SK-N-SH (cell line): Measurements from ENCODE around the gene HDGF. TPM values are rescaled to one million over a fixed set of nuclear protein-coding genes. Genes with fewer than 3 reads are reported as not detected.

Source experiments
- CTCF ChIA-PET: fragments of 300-600, 350-600 bp; formaldehyde crosslinking; extraction: SDS; loops from one replicate; lab custom pipeline; 2021; lab: Yijun Ruan, JAX
- POLR2A ChIA-PET: fragments of 350-600 bp; sonication (Branson Sonifier 250); formaldehyde crosslinking; extraction: SDS; loops from one replicate; lab custom pipeline; 2020; ENCODE audit warnings: antibody characterized with exemption, inconsistent platforms; lab: Yijun Ruan, JAX
- DNase-seq: peaks from one replicate; pipeline ENCODE4 v3.0.0; 2012
- H2AFZ ChIP-seq: fragments of 200-600 bp; sonication (generic); 2 replicates; pipeline ENCODE4 v1.8.1; 2016; ENCODE audit warnings: antibody characterized with exemption, mild to moderate bottlenecking, low read depth
- H3F3A ChIP-seq: fragments of 200-600 bp; sonication (generic); replicated peaks from 2 replicates; pipeline ENCODE3; 2016; ENCODE audit warnings: antibody characterized with exemption, mild to moderate bottlenecking; ENCODE audit not compliant: insufficient read depth
- H3K27ac ChIP-seq, 2 experiments: fragments of 200-500 bp in 1 of 2; fragments of 200-600 bp in 1 of 2; sonication (Bioruptor generic) in 1 of 2; sonication (generic), shearing (Covaris generic) in 1 of 2; 2 replicates each; pipeline versions ENCODE4 v1.5.1 to v1.6.1; 2014 to 2016; ENCODE audit warnings: low read depth in 2 of 2, inconsistent platforms in 1 of 2, low read length in 1 of 2, mild to moderate bottlenecking in 1 of 2, mixed read lengths in 1 of 2
- H3K27me3 ChIP-seq: fragments of 200-600 bp; sonication (generic), shearing (Covaris generic); 2 replicates; pipeline ENCODE4 v1.6.1; 2016; ENCODE audit warnings: mixed run types; ENCODE audit not compliant: insufficient read depth
- H3K36me3 ChIP-seq, 2 experiments: fragments of 200-500 bp in 1 of 2; fragments of 200-600 bp in 1 of 2; sonication (Bioruptor generic) in 1 of 2; sonication (generic) in 1 of 2; replicated peaks in 1 of 2; 2 replicates each; pipeline versions ENCODE3 to v1.5.1; 2014 to 2016; ENCODE audit warnings: low read length in 1 of 2, mild to moderate bottlenecking in 1 of 2; ENCODE audit not compliant: insufficient read depth in 2 of 2, control insufficient read depth in 1 of 2
- H3K4me1 ChIP-seq, 2 experiments: fragments of 200-500 bp in 1 of 2; fragments of 200-600 bp in 1 of 2; sonication (Bioruptor generic) in 1 of 2; sonication (generic), shearing (Covaris generic) in 1 of 2; 2 replicates each; pipeline versions ENCODE4 v1.5.1 to v1.6.1; 2014 to 2016; ENCODE audit warnings: low read depth in 1 of 2, low read length in 1 of 2, mixed run types in 1 of 2; ENCODE audit not compliant: insufficient read depth in 2 of 2, control insufficient read depth in 1 of 2
- H3K4me2 ChIP-seq: fragments of 200-600 bp; sonication (generic), shearing (Covaris generic); 2 replicates; pipeline ENCODE4 v1.6.1; 2017; ENCODE audit warnings: mixed run types
- H3K4me3 ChIP-seq, 2 experiments: fragments of 200-500 bp in 1 of 2; fragments of 200-600 bp in 1 of 2; sonication (Bioruptor generic) in 1 of 2; sonication (generic), shearing (Covaris generic) in 1 of 2; 2 replicates each; pipeline versions ENCODE4 v1.5.1 to v1.8.1; 2014 to 2016; ENCODE audit warnings: low read depth in 2 of 2, inconsistent platforms in 1 of 2, low read length in 1 of 2, mild to moderate bottlenecking in 1 of 2, mixed read lengths in 1 of 2, moderate library complexity in 1 of 2
- H3K79me2 ChIP-seq: fragments of 200-600 bp; sonication (generic); 2 replicates; pipeline ENCODE4 v1.8.1; 2017; ENCODE audit warnings: mild to moderate bottlenecking; ENCODE audit not compliant: insufficient read depth
- H3K9ac ChIP-seq: fragments of 200-600 bp; sonication (generic); 2 replicates; pipeline ENCODE4 v1.6.1; 2017; ENCODE audit warnings: mixed run types
- H3K9me2 ChIP-seq: fragments of 200-600 bp; sonication (generic); 2 replicates; pipeline ENCODE4 v1.6.1; 2017; ENCODE audit warnings: mixed run types
- H3K9me3 ChIP-seq: fragments of 200-600 bp; sonication (generic); 2 replicates; pipeline ENCODE4 v1.6.1; 2017; ENCODE audit warnings: mixed run types, mild to moderate bottlenecking, moderate library complexity
- H4K20me1 ChIP-seq: fragments of 200-600 bp; sonication (generic); 2 replicates; pipeline ENCODE4 v1.6.1; 2017; ENCODE audit warnings: mild to moderate bottlenecking, mixed run types; ENCODE audit not compliant: insufficient read depth
- EP300 ChIP-seq, 2 experiments: IDR thresholded peaks; 2 replicates each; pipeline versions ENCODE4 v1.4.0 to v1.6.1; 2012; ENCODE audit warnings: borderline replicate concordance in 1 of 2, low read depth in 1 of 2, low read length in 1 of 2
- EZH2phosphoT487 ChIP-seq: fragments of 200-600 bp; sonication (generic); IDR thresholded peaks from 2 replicates; pipeline ENCODE4 v1.6.1; 2017; ENCODE audit warnings: low read depth, mixed run types, mild to moderate bottlenecking, antibody characterized with exemption, moderate library complexity, borderline replicate concordance
- FOXM1 ChIP-seq: IDR thresholded peaks from 2 replicates; pipeline ENCODE4 v1.4.0; 2012; ENCODE audit warnings: low read depth, mild to moderate bottlenecking
- GABPA ChIP-seq: IDR thresholded peaks from 2 replicates; pipeline ENCODE4 v1.4.0; 2012; ENCODE audit warnings: low read depth, mild to moderate bottlenecking
- IRF3 ChIP-seq: fragments of 150-350 bp; IDR thresholded peaks from 2 replicates; pipeline ENCODE4 v1.6.1; 2016; ENCODE audit warnings: mild to moderate bottlenecking, low read depth, low read length
- JUND ChIP-seq: IDR thresholded peaks from 2 replicates; pipeline ENCODE4 v1.4.0; 2012
- MAX ChIP-seq: IDR thresholded peaks from 2 replicates; pipeline ENCODE4 v1.4.0; 2012; ENCODE audit warnings: low read depth
- MXI1 ChIP-seq: IDR thresholded peaks from 2 replicates; pipeline ENCODE4 v1.6.1; 2012; ENCODE audit warnings: mild to moderate bottlenecking, low read depth, low read length, improper control_type of control experiment
- NFIC ChIP-seq: IDR thresholded peaks from 2 replicates; pipeline ENCODE4 v1.4.0; 2012; ENCODE audit warnings: borderline replicate concordance
- RAD21 ChIP-seq: IDR thresholded peaks from 2 replicates; pipeline ENCODE4 v1.6.1; 2012; ENCODE audit warnings: mild to moderate bottlenecking, low read length
- RCOR1 ChIP-seq: fragments of 150-350 bp; IDR thresholded peaks from 2 replicates; pipeline ENCODE4 v1.6.1; 2017; ENCODE audit warnings: antibody characterized with exemption, low read length
- REST ChIP-seq: IDR thresholded peaks from 2 replicates; pipeline ENCODE4 v1.6.1; 2012; ENCODE audit warnings: mild to moderate bottlenecking, low read depth, low read length, moderate library complexity
- RFX5 ChIP-seq: IDR thresholded peaks from 2 replicates; pipeline ENCODE4 v1.6.1; 2012; ENCODE audit warnings: mild to moderate bottlenecking, improper control_type of control experiment, low read length
- RXRA ChIP-seq: IDR thresholded peaks from 2 replicates; pipeline ENCODE4 v1.4.0; 2012; ENCODE audit warnings: low read depth, mild to moderate bottlenecking, borderline replicate concordance
- SIN3A ChIP-seq: IDR thresholded peaks from 2 replicates; pipeline ENCODE4 v1.6.1; 2012; ENCODE audit warnings: low read depth, mild to moderate bottlenecking, low read length, moderate library complexity, borderline replicate concordance
- TEAD4 ChIP-seq: IDR thresholded peaks from 2 replicates; pipeline ENCODE4 v1.4.0; 2012; ENCODE audit warnings: mild to moderate bottlenecking, borderline replicate concordance; ENCODE audit not compliant: insufficient read depth
- USF1 ChIP-seq: IDR thresholded peaks from 2 replicates; pipeline ENCODE4 v1.4.0; 2012; ENCODE audit warnings: low read depth, borderline replicate concordance
- USF2 ChIP-seq: fragments of 150-350 bp; IDR thresholded peaks from 2 replicates; pipeline ENCODE4 v1.6.1; 2017; ENCODE audit warnings: antibody characterized with exemption, low read length, low read depth, borderline replicate concordance
- WGBS: methylation state at CpG from one replicate; pipeline ENCODE4 v1.1.6; 2017; ENCODE audit warnings: low lambda C conversion rate; 5-methylcytosine and 5-hydroxymethylcytosine counted together
- polyA plus RNA-seq, 3 experiments: library from polyadenylated mRNA; depleted of rRNA; stranded (reverse); fragments of >200 nt; gene quantifications; 2 replicates each; pipeline ENCODE4 v1.2.3, GENCODE V29; 2012

Gene HDGF
- polyA plus RNA-seq, 1 of the 3 experiments (the other 2 are of a cell fraction) = 152 TPM

DNA sequence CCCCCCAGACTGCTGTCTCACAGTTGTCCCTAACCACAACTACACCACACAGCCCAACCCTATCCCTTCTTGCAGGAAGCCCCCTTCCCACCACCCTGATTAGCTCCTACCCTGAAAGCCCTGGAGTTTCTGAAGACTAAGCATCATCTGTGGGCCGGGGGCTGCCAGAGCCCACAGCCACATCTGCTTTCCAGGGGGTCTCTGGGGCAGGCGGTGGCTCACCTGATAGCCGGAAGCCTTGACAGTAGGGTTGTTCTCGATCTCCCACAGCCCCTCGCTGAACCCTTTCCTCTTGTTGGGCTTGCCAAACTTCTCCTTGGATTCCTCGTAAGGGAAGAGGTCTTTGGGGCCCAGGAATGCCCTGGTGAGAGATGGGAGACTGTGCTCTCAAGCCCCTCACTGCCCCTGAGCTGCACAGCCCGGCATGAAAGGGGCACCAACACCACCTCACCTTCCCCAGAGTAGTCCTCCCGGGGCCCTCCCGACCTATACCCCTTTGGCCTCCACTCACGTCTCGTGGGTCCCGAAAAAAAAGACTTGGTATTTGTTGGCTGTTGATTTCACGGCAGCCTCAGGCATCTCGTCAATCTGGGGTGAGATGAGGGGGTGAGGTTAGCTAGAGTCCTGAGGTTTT lies 6.6 kb downstream of the HDGF start (continued):
- no peak for TF ChIP-seq IRF3
- TF ChIP-seq RAD21 = no peak
- no peak for TF ChIP-seq FOXM1
- no peak for TF ChIP-seq MXI1

DNA sequence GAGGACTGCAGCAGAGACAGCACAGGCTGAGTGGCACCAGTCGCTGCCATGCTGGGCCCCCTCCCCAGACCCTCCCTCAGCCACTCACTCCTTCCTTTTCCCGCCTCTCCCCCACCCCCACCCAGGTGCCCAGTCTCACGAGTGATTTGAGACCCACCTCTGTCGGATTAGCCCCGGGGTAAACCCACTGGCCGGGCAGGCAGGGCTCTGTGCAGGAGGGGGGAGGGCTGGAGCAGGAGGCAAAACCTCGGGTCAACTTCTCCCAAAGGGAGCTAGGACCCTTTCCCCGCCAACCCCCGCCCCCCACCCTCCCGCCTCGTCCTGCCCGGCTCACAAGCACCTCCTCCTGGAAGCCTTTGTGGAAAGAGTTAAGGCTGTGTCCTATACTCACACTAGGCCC lies 7.1 kb downstream of the HDGF start:
- H3K27ac ChIP-seq = no peak overlapping the region; a peak in 1 of 4 replicates

More for the DNA sequence above, 7.1 kb downstream of the HDGF start:
- H3K4me1 ChIP-seq = peaks cover 36 to 45% of the 10 kb centered on the region in 2 experiments
- peaks cover 53% of the 10 kb centered on the region for H3F3A ChIP-seq
- WGBS = 83% methylated on average over 10 of the region's 12 CpGs
- H3K27me3 ChIP-seq = no peaks in the 10 kb centered on the region
- DNase-seq = no peak
- H3K79me2 ChIP-seq = peaks cover 66% of the 10 kb centered on the region
- no peak overlapping the region for H3K4me3 ChIP-seq
- TF ChIP-seq MAX = no peak
- no peak for TF ChIP-seq EZH2phosphoT487
- TF ChIP-seq GABPA = no peak
- TF ChIP-seq EP300 (IDR thresholded peaks at IDR 0.05; ENCODE audit: borderline replicate concordance in 1 of 2, low read depth in 1 of 2, low read length in 1 of 2) = no peak
- no peak for TF ChIP-seq JUND
- no peak for TF ChIP-seq RCOR1
- no peak for TF ChIP-seq NFIC
- no peak for TF ChIP-seq REST
- TF ChIP-seq USF2 = no peak
- no peak for TF ChIP-seq MXI1
- no peak for TF ChIP-seq SIN3A
- no peak for TF ChIP-seq RXRA
- no peak for TF ChIP-seq TEAD4
- TF ChIP-seq USF1 = no peak
- TF ChIP-seq FOXM1 = no peak
- TF ChIP-seq RFX5 = no peak
- H3K36me3 ChIP-seq = peaks cover 12 to 42% of the 10 kb centered on the region in 2 experiments
- POLR2A ChIA-PET = no interaction called here
- H3K9ac ChIP-seq = no peak overlapping the region
- H4K20me1 ChIP-seq = no peaks in the 10 kb centered on the region
- no peak overlapping the region for H2AFZ ChIP-seq
- H3K9me3 ChIP-seq = no peaks in the 10 kb centered on the region
- no peak overlapping the region for H3K4me2 ChIP-seq
- no peaks in the 10 kb centered on the region for H3K9me2 ChIP-seq
- CTCF ChIA-PET = interaction anchor here (0.7 to 8.6 kb wide), 4 partner anchors 19 to 116 kb away, joined by 3 to 42 read pairs (median 4); no protein-coding TSS in a partner anchor
